ENCODE results near the gene CAMK2N1. TPM values are rescaled to one million over a fixed set of nuclear protein-coding genes. Genes with fewer than 3 reads are reported as not detected.

Gene CAMK2N1
- total and polyA plus RNA-seq, 10 of the 15 experiments (the other 5 are each of a cell fraction or from before 2014, with no cell fraction given) = 0.23 TPM; not detected in 9

DNA sequence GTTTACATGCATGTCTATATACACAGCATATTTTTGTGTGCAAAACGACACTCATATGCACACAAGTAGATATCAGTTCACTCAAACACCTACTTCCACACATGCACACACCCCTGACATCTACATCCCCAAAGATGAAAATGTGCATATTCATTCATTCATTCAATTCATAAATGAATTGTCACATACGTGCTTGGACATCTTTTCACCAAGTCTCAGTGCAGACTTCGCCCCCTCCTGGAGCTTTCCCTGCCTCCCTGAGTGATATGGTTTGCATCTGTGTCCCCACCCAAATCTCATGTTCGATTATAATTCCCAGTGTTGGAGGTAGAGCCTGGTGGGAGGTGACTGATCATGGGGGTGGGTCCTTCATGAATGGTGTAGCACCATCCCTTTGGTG, 53.1 kb downstream of the CAMK2N1 start (continued):
- TF ChIP-seq, protein P1, sequence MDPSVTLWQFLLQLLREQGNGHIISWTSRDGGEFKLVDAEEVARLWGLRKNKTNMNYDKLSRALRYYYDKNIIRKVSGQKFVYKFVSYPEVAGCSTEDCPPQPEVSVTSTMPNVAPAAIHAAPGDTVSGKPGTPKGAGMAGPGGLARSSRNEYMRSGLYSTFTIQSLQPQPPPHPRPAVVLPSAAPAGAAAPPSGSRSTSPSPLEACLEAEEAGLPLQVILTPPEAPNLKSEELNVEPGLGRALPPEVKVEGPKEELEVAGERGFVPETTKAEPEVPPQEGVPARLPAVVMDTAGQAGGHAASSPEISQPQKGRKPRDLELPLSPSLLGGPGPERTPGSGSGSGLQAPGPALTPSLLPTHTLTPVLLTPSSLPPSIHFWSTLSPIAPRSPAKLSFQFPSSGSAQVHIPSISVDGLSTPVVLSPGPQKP (IDR thresholded peaks at IDR 0.05; ENCODE audit: low read depth, low read length) = no peak
- no peak for TF ChIP-seq BCL11A (IDR thresholded peaks at IDR 0.05; ENCODE audit: low read depth, low read length)
- no peak for TF ChIP-seq YY1 (IDR thresholded peaks at IDR 0.05; ENCODE audit: low read depth, low read length)

Other genes with a start within 250 kb of the CAMK2N1 start
Only the 7 nearest of the 8 such genes appear.
- gene VWA5B1, start 195.3 kb downstream of the CAMK2N1 start, total RNA-seq (2014; rRNA removed) = under 0.01 TPM in 1 of 2 replicates, not detected in the other
- not detected in 2 replicates for gene VWA5B1, start 195.3 kb downstream of the CAMK2N1 start, total RNA-seq (2014; rRNA removed; fragmentation: Illumina TruSeq; extraction: Trizol)
- not detected in 2 replicates for gene VWA5B1, start 195.3 kb downstream of the CAMK2N1 start, total RNA-seq (2021)
- gene VWA5B1, start 195.3 kb downstream of the CAMK2N1 start, polyA plus RNA-seq (2011; rRNA removed) = 0.03 and 0.05 TPM in 2 replicates
- 0.01 TPM in 1 of 2 replicates, not detected in the other for gene VWA5B1, start 195.3 kb downstream of the CAMK2N1 start, polyA plus RNA-seq (2014; fragmentation: Illumina TruSeq; extraction: Trizol)
- not detected for gene VWA5B1, start 195.3 kb downstream of the CAMK2N1 start, polyA plus RNA-seq (2014; fragmentation: Nextera tagmentation; extraction: Ambion mirVana)
- not detected in 2 replicates for gene VWA5B1, start 195.3 kb downstream of the CAMK2N1 start, polyA plus RNA-seq (2014; rRNA removed)
- not detected for gene VWA5B1, start 195.3 kb downstream of the CAMK2N1 start, polyA plus RNA-seq (2016; fragmentation: Nextera tagmentation; extraction: Ambion mirVana)
- gene MUL1, start 21.9 kb upstream of the CAMK2N1 start, total RNA-seq (2014; rRNA removed) = 14.7 and 15.6 TPM in 2 replicates
- 7.6 and 9.1 TPM in 2 replicates for gene MUL1, start 21.9 kb upstream of the CAMK2N1 start, total RNA-seq (2014; rRNA removed; fragmentation: Illumina TruSeq; extraction: Trizol)
- 19.6 and 21.0 TPM in 2 replicates for gene MUL1, start 21.9 kb upstream of the CAMK2N1 start, total RNA-seq (2021)
- 7.7 and 15.3 TPM in 2 replicates for gene MUL1, start 21.9 kb upstream of the CAMK2N1 start, polyA plus RNA-seq (2011; rRNA removed)
- 6.9 and 12.2 TPM in 2 replicates for gene MUL1, start 21.9 kb upstream of the CAMK2N1 start, polyA plus RNA-seq (2014; fragmentation: Illumina TruSeq; extraction: Trizol)
- gene MUL1, start 21.9 kb upstream of the CAMK2N1 start, polyA plus RNA-seq (2014; fragmentation: Nextera tagmentation; extraction: Ambion mirVana) = 1 to 10 TPM; 4.9 to 8.1 TPM
- gene MUL1, start 21.9 kb upstream of the CAMK2N1 start, polyA plus RNA-seq (2014; rRNA removed) = 16.3 and 19.1 TPM in 2 replicates
- 10 to 100 TPM; 25.9 to 27.0 TPM for gene MUL1, start 21.9 kb upstream of the CAMK2N1 start, polyA plus RNA-seq (2016; fragmentation: Nextera tagmentation; extraction: Ambion mirVana)
- not detected in 2 replicates for gene FAM43B, start 66.4 kb upstream of the CAMK2N1 start, total RNA-seq (2014; rRNA removed)
- not detected in 2 replicates for gene FAM43B, start 66.4 kb upstream of the CAMK2N1 start, total RNA-seq (2014; rRNA removed; fragmentation: Illumina TruSeq; extraction: Trizol)
- gene FAM43B, start 66.4 kb upstream of the CAMK2N1 start, total RNA-seq (2021) = not detected in 2 replicates
- not detected in 2 replicates for gene FAM43B, start 66.4 kb upstream of the CAMK2N1 start, polyA plus RNA-seq (2011; rRNA removed)
- not detected in 2 replicates for gene FAM43B, start 66.4 kb upstream of the CAMK2N1 start, polyA plus RNA-seq (2014; fragmentation: Illumina TruSeq; extraction: Trizol)
- gene FAM43B, start 66.4 kb upstream of the CAMK2N1 start, polyA plus RNA-seq (2014; fragmentation: Nextera tagmentation; extraction: Ambion mirVana) = not detected
- not detected in 2 replicates for gene FAM43B, start 66.4 kb upstream of the CAMK2N1 start, polyA plus RNA-seq (2014; rRNA removed)
- not detected for gene FAM43B, start 66.4 kb upstream of the CAMK2N1 start, polyA plus RNA-seq (2016; fragmentation: Nextera tagmentation; extraction: Ambion mirVana)
- gene CDA, start 102.9 kb upstream of the CAMK2N1 start, total RNA-seq (2014; rRNA removed) = not detected in 2 replicates
- not detected in 2 replicates for gene CDA, start 102.9 kb upstream of the CAMK2N1 start, total RNA-seq (2014; rRNA removed; fragmentation: Illumina TruSeq; extraction: Trizol)
- gene CDA, start 102.9 kb upstream of the CAMK2N1 start, total RNA-seq (2021) = 0.21 TPM in 1 of 2 replicates, not detected in the other
- not detected in 2 replicates for gene CDA, start 102.9 kb upstream of the CAMK2N1 start, polyA plus RNA-seq (2011; rRNA removed)
- not detected in 2 replicates for gene CDA, start 102.9 kb upstream of the CAMK2N1 start, polyA plus RNA-seq (2014; fragmentation: Illumina TruSeq; extraction: Trizol)
- not detected for gene CDA, start 102.9 kb upstream of the CAMK2N1 start, polyA plus RNA-seq (2014; fragmentation: Nextera tagmentation; extraction: Ambion mirVana)
- gene CDA, start 102.9 kb upstream of the CAMK2N1 start, polyA plus RNA-seq (2014; rRNA removed) = not detected in 2 replicates
- not detected for gene CDA, start 102.9 kb upstream of the CAMK2N1 start, polyA plus RNA-seq (2016; fragmentation: Nextera tagmentation; extraction: Ambion mirVana)
- 2.3 and 2.8 TPM in 2 replicates for gene PINK1, start 147.2 kb upstream of the CAMK2N1 start, total RNA-seq (2014; rRNA removed)
- gene PINK1, start 147.2 kb upstream of the CAMK2N1 start, total RNA-seq (2014; rRNA removed; fragmentation: Illumina TruSeq; extraction: Trizol) = 1.2 TPM in 2 replicates
- 2.4 and 2.5 TPM in 2 replicates for gene PINK1, start 147.2 kb upstream of the CAMK2N1 start, total RNA-seq (2021)
- 1.4 and 1.9 TPM in 2 replicates for gene PINK1, start 147.2 kb upstream of the CAMK2N1 start, polyA plus RNA-seq (2011; rRNA removed)
- 1.4 TPM in 2 replicates for gene PINK1, start 147.2 kb upstream of the CAMK2N1 start, polyA plus RNA-seq (2014; fragmentation: Illumina TruSeq; extraction: Trizol)
- gene PINK1, start 147.2 kb upstream of the CAMK2N1 start, polyA plus RNA-seq (2014; fragmentation: Nextera tagmentation; extraction: Ambion mirVana) = under 1 TPM in 1 of 2 experiments, not detected in 1; 0.42 TPM
- gene PINK1, start 147.2 kb upstream of the CAMK2N1 start, polyA plus RNA-seq (2014; rRNA removed) = 1.9 and 2.2 TPM in 2 replicates
- gene PINK1, start 147.2 kb upstream of the CAMK2N1 start, polyA plus RNA-seq (2016; fragmentation: Nextera tagmentation; extraction: Ambion mirVana) = 1 to 10 TPM; 1.6 to 4.4 TPM
- gene DDOST, start 175.2 kb upstream of the CAMK2N1 start, total RNA-seq (2014; rRNA removed) = 245 and 248 TPM in 2 replicates
- gene DDOST, start 175.2 kb upstream of the CAMK2N1 start, total RNA-seq (2014; rRNA removed; fragmentation: Illumina TruSeq; extraction: Trizol) = 148 and 159 TPM in 2 replicates
- 175 and 194 TPM in 2 replicates for gene DDOST, start 175.2 kb upstream of the CAMK2N1 start, total RNA-seq (2021)
- gene DDOST, start 175.2 kb upstream of the CAMK2N1 start, polyA plus RNA-seq (2011; rRNA removed) = 146 and 220 TPM in 2 replicates
- gene DDOST, start 175.2 kb upstream of the CAMK2N1 start, polyA plus RNA-seq (2014; fragmentation: Illumina TruSeq; extraction: Trizol) = 148 and 196 TPM in 2 replicates
- gene DDOST, start 175.2 kb upstream of the CAMK2N1 start, polyA plus RNA-seq (2014; fragmentation: Nextera tagmentation; extraction: Ambion mirVana) = 100 to 1,000 TPM; 100 to 159 TPM
- 206 and 220 TPM in 2 replicates for gene DDOST, start 175.2 kb upstream of the CAMK2N1 start, polyA plus RNA-seq (2014; rRNA removed)
- 100 to 1,000 TPM; 272 to 274 TPM for gene DDOST, start 175.2 kb upstream of the CAMK2N1 start, polyA plus RNA-seq (2016; fragmentation: Nextera tagmentation; extraction: Ambion mirVana)
- gene KIF17, start 231.8 kb upstream of the CAMK2N1 start, total RNA-seq (2014; rRNA removed) = not detected in 2 replicates
- gene KIF17, start 231.8 kb upstream of the CAMK2N1 start, total RNA-seq (2014; rRNA removed; fragmentation: Illumina TruSeq; extraction: Trizol) = not detected in 2 replicates
- gene KIF17, start 231.8 kb upstream of the CAMK2N1 start, total RNA-seq (2021) = 0.10 and 0.45 TPM in 2 replicates
- not detected in 2 replicates for gene KIF17, start 231.8 kb upstream of the CAMK2N1 start, polyA plus RNA-seq (2011; rRNA removed)
- 0.03 TPM in 1 of 2 replicates, not detected in the other for gene KIF17, start 231.8 kb upstream of the CAMK2N1 start, polyA plus RNA-seq (2014; fragmentation: Illumina TruSeq; extraction: Trizol)
- gene KIF17, start 231.8 kb upstream of the CAMK2N1 start, polyA plus RNA-seq (2014; fragmentation: Nextera tagmentation; extraction: Ambion mirVana) = not detected
- 0.01 and 0.09 TPM in 2 replicates for gene KIF17, start 231.8 kb upstream of the CAMK2N1 start, polyA plus RNA-seq (2014; rRNA removed)
- gene KIF17, start 231.8 kb upstream of the CAMK2N1 start, polyA plus RNA-seq (2016; fragmentation: Nextera tagmentation; extraction: Ambion mirVana) = not detected